Activated naive CD4-positive, alpha-beta T cell treated with Interleukin-2 at 50 U/mL for 16 hours (primary cell): Measurements from ENCODE around the gene ZNF582.

ENCODE experiments used
- DNase-seq: peaks from one replicate; pipeline ENCODE4 v3.0.0-alpha.2; 2020

The ZNF582 gene

DNA sequence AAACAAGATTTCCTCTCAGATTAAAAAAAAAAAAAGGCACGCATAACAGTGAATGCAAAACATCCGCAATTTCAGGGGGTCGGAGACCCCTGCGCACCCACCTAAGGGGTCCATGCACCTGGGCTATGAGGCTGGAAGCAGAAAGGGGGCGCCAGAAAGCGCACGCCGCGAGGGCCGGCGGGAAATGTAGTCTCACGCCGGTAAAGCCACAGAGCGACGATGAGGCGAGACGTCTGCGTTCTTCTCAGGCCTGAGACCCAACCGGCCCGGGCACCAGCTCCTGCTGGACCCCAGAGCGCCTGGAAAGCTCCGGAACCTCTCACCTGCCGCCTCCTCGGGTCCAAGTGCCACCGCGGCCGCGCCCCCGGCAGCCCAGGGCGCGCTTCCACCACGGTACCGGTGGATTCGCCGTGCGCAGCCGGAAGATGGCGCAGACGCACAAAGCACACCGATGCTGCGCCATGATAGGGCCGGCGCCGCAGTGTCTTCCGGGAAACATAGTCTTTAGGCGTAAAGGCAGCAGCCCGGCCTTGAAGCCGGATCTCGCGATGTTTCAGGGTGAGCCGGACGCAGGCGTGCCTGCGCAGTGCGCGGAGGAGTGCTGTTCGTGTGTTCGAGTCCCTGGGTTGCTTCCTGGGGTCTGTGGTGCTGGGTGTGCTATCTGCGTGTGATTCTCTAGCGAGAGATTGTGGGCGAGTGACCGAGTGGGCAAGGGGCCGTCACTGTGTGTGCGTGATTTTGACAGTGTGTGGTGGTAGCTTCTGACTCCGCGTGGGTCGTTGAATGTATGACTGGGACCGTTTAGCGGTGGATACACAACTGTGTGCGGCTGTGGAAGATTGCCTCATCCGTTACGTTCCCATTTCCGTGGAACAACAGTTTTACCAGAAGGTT is at the start of gene ZNF582:
ZNF582 (minus strand) TSS at position 416 of the 894 bp plus-strand sequence. CDS start 1,782 bp downstream, outside the sequence.
- peak; percentile 90 for DNase-seq

GRCh38 chr19:56441206-56441792 is 48.0 kb upstream of the ZNF582 start:
- no peak for DNase-seq

- no peak for DNase-seq
Measured at GRCh38 chr19:56423985-56424353, 30.6 kb upstream of the ZNF582 start.

- no peak for DNase-seq
Measured at GRCh38 chr19:56423276-56423984, 30.1 kb upstream of the ZNF582 start.

DNA sequence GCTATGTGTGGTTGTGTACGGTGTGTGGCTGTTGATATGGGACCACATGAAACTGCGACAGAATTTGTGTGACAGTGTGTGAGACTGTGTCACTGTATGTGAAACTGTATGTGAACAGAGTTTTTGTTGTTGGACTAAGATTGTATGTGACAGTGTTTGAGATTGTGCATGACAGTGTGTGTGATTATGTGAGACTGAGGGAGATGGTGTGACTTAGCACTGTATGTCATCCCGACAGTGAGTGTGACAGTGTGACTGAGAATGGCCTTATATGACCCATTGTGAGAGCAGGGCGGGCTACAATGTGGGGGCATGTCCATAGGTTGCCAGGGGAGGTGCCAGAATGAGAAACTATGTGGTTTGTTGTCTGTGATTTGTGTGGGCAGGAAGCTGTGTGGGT is 11.7 kb upstream of the ZNF582 start:
- DNase-seq = no peak

DNA sequence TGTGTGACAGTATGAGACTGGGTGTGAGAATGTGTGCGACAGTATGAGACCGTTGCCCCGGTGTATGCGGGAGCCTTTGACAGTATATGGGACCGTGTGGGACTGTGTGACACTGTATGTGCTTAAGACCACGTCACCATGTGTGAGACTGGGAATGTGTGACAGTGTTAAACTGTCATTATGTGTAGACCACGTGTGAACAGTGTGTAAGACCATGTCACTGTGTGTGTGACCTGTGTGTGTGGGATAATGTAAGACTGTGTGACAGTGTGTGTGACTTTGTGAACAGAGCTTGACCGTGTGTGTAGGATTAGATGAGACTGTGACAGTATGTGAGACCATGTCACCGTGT is 11.3 kb upstream of the ZNF582 start:
- peak; percentile 14 for DNase-seq

DNA sequence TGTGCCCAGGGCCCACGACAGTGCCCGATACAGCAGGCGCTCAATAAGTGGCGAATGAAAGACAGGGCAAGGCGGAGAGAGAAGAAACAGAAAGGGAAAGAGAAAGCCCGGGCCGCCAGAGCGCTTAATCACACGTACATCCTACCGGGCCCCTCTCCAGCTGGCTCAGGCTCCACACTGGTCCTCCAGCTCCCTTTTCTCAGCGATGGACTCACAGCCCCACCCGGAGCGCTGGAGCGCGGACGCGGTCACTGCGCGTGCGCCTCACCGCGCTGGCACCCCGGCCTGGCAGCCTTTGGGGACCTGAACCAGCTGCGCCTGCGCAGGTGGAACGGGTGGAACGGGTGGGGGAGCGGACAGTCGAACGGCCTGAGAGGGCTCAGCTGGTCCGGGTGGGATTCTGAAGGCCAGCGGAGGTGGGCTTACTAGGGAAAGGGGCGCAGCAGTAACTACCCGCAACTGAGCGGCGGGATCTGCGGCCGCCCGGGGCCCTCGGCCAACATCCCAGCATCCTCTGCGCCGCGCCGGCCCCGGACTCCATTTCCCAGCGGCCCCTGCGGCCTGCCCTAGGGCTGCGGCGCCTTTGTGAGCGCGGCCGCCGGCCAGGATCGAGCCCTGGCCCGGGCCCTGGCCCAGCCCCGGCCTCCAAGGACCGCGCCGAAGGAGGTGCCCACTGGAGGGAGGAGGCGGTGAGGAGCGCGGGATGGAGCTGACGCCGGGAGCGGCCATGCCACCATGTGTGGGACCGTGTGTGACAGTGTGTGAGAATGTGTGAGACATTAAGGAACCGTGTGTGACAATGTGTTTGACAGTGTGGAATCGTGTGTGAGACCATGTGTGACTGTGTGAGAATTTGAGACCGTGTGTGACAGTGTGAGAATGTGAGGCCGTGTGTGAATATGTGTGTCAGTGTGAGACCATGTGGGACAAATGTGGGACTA is 10.7 kb upstream of the ZNF582 start, which contains the start of gene ZNF583:
ZNF583 (plus strand) TSS at position 569 of the 941 bp plus-strand sequence. CDS start 2,783 bp downstream, outside the sequence.
- peak; percentile 91 for DNase-seq

- DNase-seq = peak; percentile 20
Measured at GRCh38 chr19:56403261-56403660, 9.9 kb upstream of the ZNF582 start.

DNA sequence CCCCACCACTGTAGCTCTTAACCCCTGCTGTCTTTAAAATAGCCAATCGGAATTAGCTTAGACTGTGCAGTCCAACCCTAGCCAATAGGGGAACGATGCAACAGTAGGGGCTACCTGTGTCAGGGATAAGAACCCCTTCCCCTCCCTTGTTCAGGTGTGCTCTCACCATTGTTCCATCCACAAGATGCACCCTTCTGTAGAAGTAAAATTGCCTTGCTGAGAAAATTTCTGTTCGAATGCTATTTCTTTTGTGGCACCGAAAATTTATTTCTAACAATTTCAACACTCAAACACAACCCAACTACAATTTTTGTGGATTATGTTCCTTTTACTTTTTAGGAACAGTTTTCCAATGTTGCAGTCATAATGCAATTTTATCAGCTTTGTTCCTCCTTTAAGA is 7.2 kb upstream of the ZNF582 start:
- no peak for DNase-seq

GRCh38 chr19:56398809-56399208 is 5.5 kb upstream of the ZNF582 start:
- DNase-seq = no peak

DNA sequence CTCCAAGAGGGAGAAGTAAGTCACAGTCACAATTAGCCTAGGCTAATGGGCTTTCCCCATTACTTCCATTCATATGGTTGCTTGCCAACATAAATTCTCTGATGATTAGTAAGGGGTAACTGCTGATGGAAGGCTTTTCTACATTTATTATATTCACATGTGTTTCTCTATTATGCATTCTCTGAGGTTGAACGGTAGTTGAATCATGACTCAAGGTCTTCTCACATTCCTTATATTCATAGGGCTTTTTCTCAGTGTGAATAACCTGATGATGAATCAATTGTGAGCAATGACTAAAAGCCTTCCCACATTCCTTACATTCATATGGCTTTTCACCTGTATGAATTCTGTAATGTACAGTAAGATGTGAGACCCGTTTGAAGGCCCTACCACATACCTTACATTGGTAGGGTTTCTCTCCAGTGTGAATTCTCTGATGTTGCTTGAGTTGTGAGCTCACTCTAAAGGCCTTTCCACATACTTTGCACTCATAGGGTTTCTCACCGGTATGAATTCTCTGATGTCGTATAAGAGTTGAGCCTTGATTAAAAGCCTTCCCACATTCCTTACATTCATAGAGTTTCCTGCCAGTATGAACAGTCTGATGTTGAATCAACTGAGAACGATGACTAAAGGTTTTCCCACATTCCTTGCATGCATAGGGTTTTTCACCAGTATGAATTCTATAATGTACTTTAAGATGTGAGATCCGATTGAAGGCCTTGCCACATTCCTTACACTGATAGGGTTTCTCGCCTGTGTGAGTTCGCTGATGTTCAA is 9.3 kb downstream of the ZNF582 start:
- DNase-seq = no peak

GRCh38 chr19:56377105-56377924 is 16.0 kb downstream of the ZNF582 start:
- no peak for DNase-seq

GRCh38 chr19:56372281-56372680 is 21.1 kb downstream of the ZNF582 start:
- no peak for DNase-seq

- no peak for DNase-seq
Measured at GRCh38 chr19:56369886-56370676, 23.3 kb downstream of the ZNF582 start.

GRCh38 chr19:56367829-56368711 is 25.3 kb downstream of the ZNF582 start:
- DNase-seq = peak; percentile 67

DNA sequence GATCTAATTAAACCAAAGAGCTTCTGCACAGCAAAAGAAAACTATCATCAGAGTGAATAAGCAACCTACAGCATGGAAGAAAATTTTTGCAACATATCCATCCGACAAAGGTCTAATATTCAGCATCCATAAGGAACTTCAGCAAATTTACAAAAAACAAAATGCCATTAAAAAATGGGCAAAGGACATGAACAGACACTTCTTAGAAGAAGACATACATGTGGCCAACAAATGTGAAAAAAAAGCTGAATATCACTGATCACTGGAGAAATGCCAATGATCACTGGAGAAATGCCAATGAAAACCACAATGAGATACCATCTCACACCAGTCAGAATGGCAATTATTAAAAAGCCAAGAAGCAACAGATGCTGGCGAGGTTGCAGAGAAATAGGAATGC is 32.5 kb downstream of the ZNF582 start:
- DNase-seq = no peak

DNA sequence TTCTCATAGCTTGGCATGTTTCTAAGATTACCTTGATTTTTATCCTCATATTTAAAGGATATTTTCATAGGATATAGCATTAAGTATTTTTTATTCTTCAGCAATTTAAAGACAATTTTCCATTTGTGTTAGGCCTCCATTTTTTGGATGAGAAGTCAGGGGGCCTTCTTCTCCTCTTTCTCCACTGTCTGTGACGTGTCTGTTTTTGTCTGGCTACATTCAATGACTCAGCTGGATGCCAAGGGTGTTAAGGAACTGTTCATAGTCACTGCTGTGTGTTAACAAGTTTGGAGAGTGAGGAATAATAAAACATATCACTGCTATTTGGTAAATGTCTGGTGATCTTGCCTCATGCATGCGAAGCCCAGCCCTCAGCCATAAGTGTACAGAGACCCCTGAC is 36.4 kb downstream of the ZNF582 start:
- no peak for DNase-seq

GRCh38 chr19:56355517-56355916 is 37.8 kb downstream of the ZNF582 start:
- no peak for DNase-seq

GRCh38 chr19:56351208-56351607 is 42.1 kb downstream of the ZNF582 start:
- DNase-seq = no peak
